ENCODE measurements around the gene CORO6. TPM values are rescaled to one million over a fixed set of nuclear protein-coding genes. Genes with fewer than 3 reads are reported as not detected.

The CORO6 gene
- total and polyA plus RNA-seq, 2 of the 13 experiments (the other 11 are each of a cell fraction or from before 2014, with no cell fraction given) = 0.42 to 0.82 TPM

- TF ChIP-seq RERE (CRISPR knock-in tag; IDR thresholded peaks at IDR 0.05; ENCODE audit: low read depth) (no peak), BCL3 (CRISPR knock-in tag; IDR thresholded peaks at IDR 0.05) (no peak), NFYC (CRISPR knock-in tag; IDR thresholded peaks at IDR 0.05) (no peak), FOXM1 (CRISPR knock-in tag; IDR thresholded peaks at IDR 0.05) (no peak), ZC3H4 (CRISPR knock-in tag; IDR thresholded peaks at IDR 0.05; ENCODE audit: borderline replicate concordance) (no peak), ZNF296 (CRISPR knock-in tag; conservative IDR thresholded peaks at IDR 0.05) (no peak), CHD4 (IDR thresholded peaks at IDR 0.05; ENCODE audit: borderline replicate concordance, low read length) (no peak), SMAD1 (CRISPR knock-in tag; IDR thresholded peaks at IDR 0.05; ENCODE audit: borderline replicate concordance, low read depth) (no peak), JUN (CRISPR knock-in tag; IDR thresholded peaks at IDR 0.05) (no peak), THYN1 (CRISPR knock-in tag; IDR thresholded peaks at IDR 0.05; ENCODE audit: borderline replicate concordance, low read depth) (no peak), RAD51 (IDR thresholded peaks at IDR 0.05; ENCODE audit: borderline replicate concordance) (no peak), MYPOP (CRISPR knock-in tag; IDR thresholded peaks at IDR 0.05) (no peak), SNRNP70 (IDR thresholded peaks at IDR 0.05; ENCODE audit: low read depth, low read length) (no peak), HNF4A (CRISPR knock-in tag; IDR thresholded peaks at IDR 0.05) (no peak; the same call in 1 of the 2 replicates), HOXA7 (CRISPR knock-in tag; IDR thresholded peaks at IDR 0.05) (no peak), NFRKB (IDR thresholded peaks at IDR 0.05) (no peak), ZNF30 (CRISPR knock-in tag; IDR thresholded peaks at IDR 0.05) (peak; percentile 52; the same call in 1 of the 2 replicates), ZNF24 (IDR thresholded peaks at IDR 0.05) (no peak), ZBTB43 (CRISPR knock-in tag; conservative IDR thresholded peaks at IDR 0.05) (no peak; the same call in 1 of the 2 replicates), PHF21A (CRISPR knock-in tag; IDR thresholded peaks at IDR 0.05) (no peak; the same call in 1 of the 2 replicates), HES4 (CRISPR knock-in tag; IDR thresholded peaks at IDR 0.05; ENCODE audit: borderline replicate concordance) (no peak), SPEN (CRISPR knock-in tag; IDR thresholded peaks at IDR 0.05; ENCODE audit: low read depth) (no peak; the same call in 1 of the 2 replicates), MXI1 (IDR thresholded peaks at IDR 0.05; ENCODE audit: borderline replicate concordance, low read depth, low read length) (peak; percentile 85)
Measured at GRCh38 chr17:29591146-29591736, 31.5 kb downstream of the CORO6 start (continued).
